Measurements from ENCODE around the gene NOP53.

Gene NOP53

DNA sequence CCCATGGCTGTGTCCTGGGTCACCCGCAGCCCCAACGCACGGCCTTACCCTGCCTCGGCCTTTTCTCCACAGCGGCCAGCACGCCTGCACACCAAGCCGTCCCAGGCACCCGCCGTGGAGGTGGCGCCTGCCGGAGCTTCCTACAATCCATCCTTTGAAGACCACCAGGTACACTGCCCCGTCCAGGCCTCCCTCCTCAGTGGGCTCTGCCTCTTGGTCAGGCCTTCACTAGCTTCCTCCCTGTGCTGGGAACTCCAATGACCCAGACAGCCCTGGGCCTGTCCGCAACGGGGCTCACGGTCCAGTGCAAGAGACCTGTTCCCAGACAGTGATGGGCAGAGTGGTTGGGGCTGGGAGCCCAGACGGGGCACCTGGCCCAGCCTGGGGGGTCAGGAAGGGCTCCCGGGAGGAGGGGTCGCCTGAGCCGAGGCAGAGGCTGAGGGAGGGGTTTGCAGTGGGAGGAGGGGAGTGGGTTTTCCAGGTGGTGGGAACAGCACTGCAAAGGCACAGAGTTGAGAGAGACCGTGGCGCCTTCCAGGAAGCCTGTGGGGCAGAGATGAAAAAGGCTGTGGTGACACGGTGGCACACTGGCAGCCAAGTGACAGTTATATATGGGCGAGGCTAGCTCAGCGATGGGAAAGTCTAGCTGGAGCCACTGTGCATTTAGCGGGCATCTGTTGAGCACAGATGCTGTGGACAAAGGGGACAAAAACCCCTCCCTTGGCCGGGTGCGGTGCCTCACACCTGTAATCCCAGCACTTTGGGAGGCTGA is 7.3 kb downstream of the NOP53 start:
- H3K4me1 Mint-ChIP-seq = peaks cover 42% of the 10 kb centered on the region
- peaks cover 51% of the 10 kb centered on the region for H3K36me3 Mint-ChIP-seq
- CTCF ChIA-PET = interaction anchor here (0.6 kb wide), 1 partner anchor 40 kb away, joined by 3 read pairs; the partner anchor contains the start of gene EHD2
- peak overlapping the region; percentile 24 for H3K27ac Mint-ChIP-seq
- no peaks in the 10 kb centered on the region for H3K27me3 Mint-ChIP-seq
- H3K9me3 Mint-ChIP-seq = no peaks in the 10 kb centered on the region
- H3K4me3 Mint-ChIP-seq = no peak overlapping the region
- peak; percentile 29 for DNase-seq

- no peak overlapping the region for H3K27ac Mint-ChIP-seq
- H3K4me1 Mint-ChIP-seq = peaks cover 28% of the 10 kb centered on the region
- no peaks in the 10 kb centered on the region for H3K9me3 Mint-ChIP-seq
- no peak for DNase-seq
- CTCF ChIA-PET = no interaction called here
- H3K4me3 Mint-ChIP-seq = no peak overlapping the region
- no peaks in the 10 kb centered on the region for H3K27me3 Mint-ChIP-seq
- peaks cover 47% of the 10 kb centered on the region for H3K36me3 Mint-ChIP-seq
These were observed 9.1 kb downstream of the NOP53 start for GRCh38 chr19:47754206-47755064.

GRCh38 chr19:47755065-47755761 is 9.9 kb downstream of the NOP53 start:
- H3K27ac Mint-ChIP-seq = no peak overlapping the region
- peaks cover 24% of the 10 kb centered on the region for H3K4me1 Mint-ChIP-seq
- no peaks in the 10 kb centered on the region for H3K9me3 Mint-ChIP-seq
- DNase-seq = no peak
- CTCF ChIA-PET = no interaction called here
- peaks cover 46% of the 10 kb centered on the region for H3K36me3 Mint-ChIP-seq
- no peak overlapping the region for H3K4me3 Mint-ChIP-seq
- H3K27me3 Mint-ChIP-seq = no peaks in the 10 kb centered on the region

DNA sequence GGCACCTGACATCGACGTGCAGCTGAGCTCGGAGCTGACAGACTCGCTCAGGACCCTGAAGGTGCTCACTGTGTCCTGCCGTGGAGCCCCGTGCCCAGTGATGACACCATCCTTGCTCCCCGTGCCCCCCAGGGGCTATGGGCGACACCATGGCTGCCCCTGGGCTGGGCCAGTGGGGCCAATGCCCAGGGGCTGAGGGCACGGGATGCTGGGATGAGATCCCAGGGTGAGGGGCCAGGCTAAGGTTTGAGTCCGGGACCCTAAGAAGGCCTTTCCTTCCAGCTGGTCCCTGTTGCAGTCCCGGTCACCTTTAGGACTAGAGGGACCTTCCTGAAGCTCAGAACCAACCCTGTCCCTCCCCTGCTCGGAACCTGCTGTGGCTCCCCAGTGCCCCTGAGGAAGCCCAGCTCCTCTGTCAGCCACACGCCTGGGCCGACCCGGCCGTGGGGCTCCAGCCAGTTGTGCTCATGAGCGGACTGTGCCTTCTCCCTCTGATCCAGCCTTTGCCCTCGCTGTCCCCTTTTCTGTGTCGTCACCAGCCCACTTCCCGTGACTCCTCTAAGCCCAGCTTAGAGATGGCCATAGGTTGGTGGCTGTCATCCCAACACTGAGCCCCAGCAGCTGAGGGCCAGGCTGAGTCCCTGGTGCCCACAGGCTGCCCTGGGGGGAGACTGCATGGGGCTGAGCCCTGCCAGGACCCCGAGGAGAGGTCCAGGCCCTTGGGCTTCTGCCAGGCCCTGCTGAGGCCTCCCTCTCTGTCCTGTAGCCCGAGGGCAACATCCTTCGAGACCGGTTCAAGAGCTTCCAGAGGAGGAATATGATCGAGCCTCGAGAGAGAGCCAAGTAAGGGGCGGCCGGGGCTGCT is 10.6 kb downstream of the NOP53 start:
- Mint-ChIP-seq H3K27ac (no peak overlapping the region), H3K4me3 (no peak overlapping the region), H3K27me3 (no peaks in the 10 kb centered on the region), H3K36me3 (peaks cover 48% of the 10 kb centered on the region), H3K9me3 (no peaks in the 10 kb centered on the region), H3K4me1 (peaks cover 19% of the 10 kb centered on the region)
- no peak for DNase-seq
- CTCF ChIA-PET = interaction anchor here (1.2 kb wide), 1 partner anchor 12 kb away, joined by 4 read pairs; no protein-coding TSS in a partner anchor

DNA sequence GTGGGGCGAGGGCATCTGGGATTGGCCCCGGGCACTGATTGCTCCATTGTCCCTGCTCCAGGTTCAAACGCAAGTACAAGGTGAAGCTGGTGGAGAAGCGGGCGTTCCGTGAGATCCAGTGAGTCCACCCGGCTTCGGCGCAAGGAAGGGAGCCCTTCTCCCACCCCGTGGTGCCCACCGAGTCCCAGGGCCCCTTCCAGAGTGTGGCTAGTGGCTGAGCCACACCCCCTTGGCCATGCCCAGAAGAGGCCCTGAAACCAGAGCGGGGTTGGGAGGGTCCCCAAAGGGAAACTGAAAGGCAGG is 11.2 kb downstream of the NOP53 start:
- no peak overlapping the region for H3K27ac Mint-ChIP-seq
- CTCF ChIA-PET = interaction anchor here (1.2 kb wide), 1 partner anchor 11 kb away, joined by 4 read pairs; no protein-coding TSS in a partner anchor
- H3K9me3 Mint-ChIP-seq = no peaks in the 10 kb centered on the region
- H3K4me3 Mint-ChIP-seq = no peak overlapping the region
- no peak for DNase-seq
- H3K27me3 Mint-ChIP-seq = no peaks in the 10 kb centered on the region
- H3K36me3 Mint-ChIP-seq = peaks cover 45% of the 10 kb centered on the region
- peaks cover 18% of the 10 kb centered on the region for H3K4me1 Mint-ChIP-seq

DNA sequence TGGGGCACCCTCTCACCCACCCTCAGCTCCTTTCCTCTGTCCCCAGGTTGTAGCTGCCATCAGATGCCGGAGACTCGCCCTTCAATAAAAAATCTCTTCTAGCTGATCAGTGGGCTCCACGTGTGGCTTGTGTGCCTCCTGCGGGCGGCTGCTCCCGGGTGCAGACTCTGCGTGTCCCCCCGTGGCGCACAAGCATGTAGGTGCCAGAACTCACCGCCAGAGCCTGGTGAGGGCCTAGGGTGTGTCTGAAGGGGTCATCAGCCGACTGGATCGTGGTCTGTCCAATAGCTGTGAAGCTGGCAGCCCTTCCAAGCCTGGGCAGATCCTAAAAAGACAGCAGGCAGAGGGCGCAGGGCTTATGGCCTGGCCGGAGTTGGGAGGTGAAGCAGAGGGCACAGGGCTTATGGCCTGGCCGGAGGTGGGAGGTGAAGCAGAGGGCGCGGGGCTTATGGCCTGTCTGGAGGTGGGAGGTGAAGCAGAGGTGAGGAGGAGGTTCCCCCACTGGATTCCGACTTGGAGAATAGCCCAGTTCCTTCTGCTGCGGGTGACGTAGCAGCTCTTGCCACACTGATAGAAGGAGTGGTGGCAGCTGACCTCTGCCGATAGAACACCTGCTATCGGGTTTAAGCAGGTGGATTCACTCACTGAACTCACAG is 11.7 kb downstream of the NOP53 start:
- peak overlapping the region; percentile 62 for H3K27ac Mint-ChIP-seq
- peaks cover 42% of the 10 kb centered on the region for H3K36me3 Mint-ChIP-seq
- CTCF ChIA-PET = interaction anchor here (1.2 kb wide), 1 partner anchor 10 kb away, joined by 4 read pairs; no protein-coding TSS in a partner anchor

GRCh38 chr19:47757617-47758442 is 12.5 kb downstream of the NOP53 start:
- CTCF ChIA-PET = interaction anchor here (1.1 kb wide), 1 partner anchor 51 kb away, joined by 3 read pairs; no protein-coding TSS in a partner anchor
- no peaks in the 10 kb centered on the region for H3K27me3 Mint-ChIP-seq
- peaks cover 9% of the 10 kb centered on the region for H3K4me1 Mint-ChIP-seq
- H3K36me3 Mint-ChIP-seq = peaks cover 39% of the 10 kb centered on the region
- DNase-seq = no peak
- H3K4me3 Mint-ChIP-seq = no peak overlapping the region
- peak overlapping the region; percentile 19 for H3K27ac Mint-ChIP-seq
- no peaks in the 10 kb centered on the region for H3K9me3 Mint-ChIP-seq

More for the DNA sequence above, 11.7 kb downstream of the NOP53 start:
- Mint-ChIP-seq H3K4me3 (no peak overlapping the region), H3K27me3 (no peaks in the 10 kb centered on the region), H3K4me1 (peaks cover 16% of the 10 kb centered on the region), H3K9me3 (no peaks in the 10 kb centered on the region)
- DNase-seq = no peak

DNA sequence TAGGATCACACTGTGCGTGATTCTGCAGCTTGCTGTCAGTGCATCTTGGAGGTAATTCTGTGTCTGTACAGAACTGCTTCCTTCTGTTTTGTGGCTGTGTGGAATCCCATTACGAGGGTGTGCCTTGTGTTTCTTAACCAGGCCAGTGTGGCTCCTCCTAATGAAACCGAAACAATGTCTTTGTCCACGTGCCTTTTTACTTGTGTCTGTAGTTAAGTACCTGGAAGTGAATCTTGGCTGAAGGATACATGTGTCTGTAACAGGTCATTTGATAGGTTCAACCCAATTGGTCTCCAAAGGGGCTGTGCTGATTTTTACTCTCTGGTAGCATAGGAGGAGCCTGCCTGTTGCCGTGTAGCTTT is 13.1 kb downstream of the NOP53 start:
- CTCF ChIA-PET = interaction anchor here (1.1 kb wide), 1 partner anchor 51 kb away, joined by 3 read pairs; no protein-coding TSS in a partner anchor
- Mint-ChIP-seq H3K4me3 (no peak overlapping the region), H3K4me1 (peaks cover 3% of the 10 kb centered on the region), H3K9me3 (no peaks in the 10 kb centered on the region), H3K27ac (peak overlapping the region; percentile 49), H3K27me3 (no peaks in the 10 kb centered on the region), H3K36me3 (peaks cover 33% of the 10 kb centered on the region)
- DNase-seq = no peak

- H3K9me3 Mint-ChIP-seq = no peaks in the 10 kb centered on the region
- H3K27me3 Mint-ChIP-seq = no peaks in the 10 kb centered on the region
- no peak overlapping the region for H3K27ac Mint-ChIP-seq
- H3K36me3 Mint-ChIP-seq = peaks cover 26% of the 10 kb centered on the region
- peaks cover 2% of the 10 kb centered on the region for H3K4me1 Mint-ChIP-seq
- CTCF ChIA-PET = no interaction called here
- H3K4me3 Mint-ChIP-seq = no peak overlapping the region
- no peak for DNase-seq
These were observed 15.3 kb downstream of the NOP53 start for GRCh38 chr19:47760632-47760999.

DNA sequence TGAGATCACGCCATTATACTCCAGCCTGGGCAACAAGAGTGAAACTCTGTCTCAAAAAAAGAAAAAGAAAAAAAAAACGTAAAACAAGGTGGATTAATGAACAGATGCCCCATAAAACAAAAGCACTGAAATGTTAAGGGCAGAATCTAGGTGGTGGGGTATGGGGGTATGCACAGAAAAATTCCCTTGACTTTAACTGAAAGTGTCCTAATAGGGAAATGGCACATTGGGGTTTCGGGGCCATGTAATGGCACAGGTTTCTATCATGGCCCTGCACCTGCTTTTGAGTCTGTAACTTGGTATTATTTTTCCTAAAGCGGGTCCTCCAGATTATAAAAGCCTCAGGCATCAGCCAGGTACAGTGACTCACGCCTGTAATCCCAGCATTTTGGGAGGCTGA is 16.2 kb downstream of the NOP53 start:
- peaks cover 2% of the 10 kb centered on the region for H3K4me1 Mint-ChIP-seq
- CTCF ChIA-PET = no interaction called here
- H3K27me3 Mint-ChIP-seq = peaks cover 6% of the 10 kb centered on the region
- no peak for DNase-seq
- no peak overlapping the region for H3K4me3 Mint-ChIP-seq
- H3K36me3 Mint-ChIP-seq = peaks cover 23% of the 10 kb centered on the region
- no peaks in the 10 kb centered on the region for H3K9me3 Mint-ChIP-seq
- no peak overlapping the region for H3K27ac Mint-ChIP-seq

DNA sequence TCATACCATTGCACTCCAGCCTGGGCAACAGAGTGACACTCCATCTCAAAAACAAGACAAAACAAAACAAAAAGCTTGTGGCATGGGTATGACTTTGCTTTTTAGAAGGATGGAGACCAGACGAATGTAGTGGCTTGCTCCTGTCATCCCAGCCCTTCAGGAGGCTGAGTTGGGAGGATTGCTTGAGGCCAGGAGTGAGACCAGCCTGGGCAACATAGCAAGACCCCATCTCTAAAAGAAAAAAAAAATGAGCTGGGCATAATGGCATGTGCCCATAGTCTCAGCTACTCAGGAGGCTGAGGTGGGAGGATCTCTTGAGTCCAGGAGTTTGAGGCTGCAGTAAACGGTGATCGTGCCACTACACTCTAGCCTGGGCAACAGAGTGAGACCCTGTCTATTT is 16.8 kb downstream of the NOP53 start:
- H3K27ac Mint-ChIP-seq = no peak overlapping the region
- peaks cover 2% of the 10 kb centered on the region for H3K4me1 Mint-ChIP-seq
- no peak for DNase-seq
- peaks cover 11% of the 10 kb centered on the region for H3K27me3 Mint-ChIP-seq
- CTCF ChIA-PET = no interaction called here
- no peak overlapping the region for H3K4me3 Mint-ChIP-seq
- no peaks in the 10 kb centered on the region for H3K9me3 Mint-ChIP-seq
- peaks cover 17% of the 10 kb centered on the region for H3K36me3 Mint-ChIP-seq

DNA sequence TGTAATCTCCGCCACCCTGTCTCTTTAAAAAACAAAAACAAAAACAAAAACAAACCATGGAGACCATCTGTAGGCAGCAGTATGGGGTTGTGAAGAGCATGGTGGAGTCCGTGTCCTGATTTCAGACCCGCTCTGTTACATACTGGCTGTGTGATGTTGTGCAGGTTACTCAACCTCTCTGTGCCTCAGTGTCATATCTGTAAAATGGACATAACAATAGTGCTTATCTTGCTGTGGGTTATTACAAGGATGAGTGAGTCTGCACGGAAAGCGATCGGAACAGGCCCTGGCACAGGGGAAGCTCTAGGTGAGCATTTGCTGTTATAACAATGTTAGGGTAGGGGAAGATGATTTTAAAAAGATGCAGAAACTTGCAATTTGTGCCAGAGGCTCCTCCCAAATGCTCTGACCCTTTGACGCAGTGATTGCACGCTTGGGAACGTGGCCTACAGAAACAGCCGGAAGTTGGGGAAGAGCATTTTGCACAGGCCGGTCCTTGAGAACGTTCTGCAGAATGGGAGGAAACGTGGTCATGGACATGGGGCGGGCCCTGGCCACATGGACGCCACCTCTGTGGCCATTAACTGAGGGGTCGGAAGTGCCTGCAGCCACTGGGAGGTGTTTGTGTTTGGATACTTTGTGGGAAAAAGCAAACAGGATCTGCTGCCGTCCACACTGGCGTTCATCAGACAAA is 17.4 kb downstream of the NOP53 start:
- CTCF ChIA-PET = no interaction called here
- H3K4me3 Mint-ChIP-seq = no peak overlapping the region

More for the DNA sequence above, 17.4 kb downstream of the NOP53 start:
- H3K27me3 Mint-ChIP-seq = peaks cover 11% of the 10 kb centered on the region
- H3K4me1 Mint-ChIP-seq = peaks cover 2% of the 10 kb centered on the region
- no peak for DNase-seq
- no peaks in the 10 kb centered on the region for H3K9me3 Mint-ChIP-seq
- no peak overlapping the region for H3K27ac Mint-ChIP-seq
- H3K36me3 Mint-ChIP-seq = peaks cover 11% of the 10 kb centered on the region
